ENCODE results near the gene KCNK17.
A peak's percentile ranks its signal among the peaks of the same experiment; 100 is the strongest.

KCNK17 gene

GRCh38 chr6:39335780-39336545 lies 21.7 kb upstream of the KCNK17 start:
- no peak for DNase-seq

DNA sequence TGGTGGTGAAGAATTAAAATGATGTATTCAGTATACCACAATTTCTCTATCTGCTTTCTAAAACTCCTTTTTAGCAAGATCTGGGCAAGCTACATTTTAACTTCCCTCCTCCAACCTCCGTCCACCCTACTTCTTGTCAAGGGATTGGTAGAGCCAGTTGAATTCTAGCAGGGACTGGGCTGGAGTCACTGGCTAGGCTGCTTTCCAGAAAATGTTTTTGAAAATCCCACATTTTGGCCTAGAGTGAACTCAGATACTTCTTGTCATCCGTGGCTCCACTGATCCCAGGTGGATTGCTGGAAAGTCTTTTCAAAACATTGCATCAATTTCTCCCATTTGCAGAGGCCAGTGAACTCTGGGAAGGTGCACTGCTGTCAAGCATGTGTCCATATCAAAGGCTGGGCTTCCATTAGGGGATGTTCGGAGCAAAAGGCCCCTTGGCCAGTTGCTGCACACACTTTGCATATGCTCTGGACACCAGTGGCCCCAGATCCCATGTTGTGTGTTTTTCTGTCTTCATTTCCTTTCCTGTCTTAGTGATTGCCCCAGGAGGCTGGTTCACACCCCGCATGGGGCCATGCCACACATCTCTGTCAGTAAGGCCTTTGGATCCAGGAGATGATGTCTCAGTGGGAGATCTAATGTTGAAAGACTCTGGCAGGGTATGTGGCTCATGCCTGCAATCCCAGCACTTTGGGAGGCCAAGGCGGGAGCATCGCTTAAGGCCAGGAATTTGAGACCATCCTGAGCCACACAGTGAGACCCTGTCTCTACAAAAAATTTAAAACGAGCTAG lies 19.6 kb upstream of the KCNK17 start:
- DNase-seq, result no peak

- no peak for DNase-seq
Measured at GRCh38 chr6:39330476-39330875, 16.3 kb upstream of the KCNK17 start.

DNA sequence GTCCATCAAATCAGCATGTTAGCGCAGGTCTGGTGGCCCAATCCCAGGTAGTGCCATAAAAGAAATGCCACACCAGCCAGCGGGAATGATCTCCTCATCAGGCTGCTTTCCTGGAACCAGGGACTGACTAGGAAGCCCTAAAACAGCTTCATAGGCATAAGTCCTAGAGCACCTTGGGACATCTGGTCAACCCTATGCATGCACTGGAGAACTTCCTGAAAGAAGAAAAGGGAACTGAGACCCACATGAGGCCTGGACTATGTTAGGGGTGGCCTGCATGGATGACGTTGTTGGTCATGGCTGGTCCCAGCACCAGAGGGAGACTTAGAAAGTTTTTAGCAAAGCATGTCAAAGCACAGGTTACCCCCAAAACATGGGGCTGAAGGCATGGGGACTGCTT lies 15.8 kb upstream of the KCNK17 start:
- no peak for DNase-seq

GRCh38 chr6:39328066-39328465 lies 13.8 kb upstream of the KCNK17 start:
- no peak for DNase-seq

DNA sequence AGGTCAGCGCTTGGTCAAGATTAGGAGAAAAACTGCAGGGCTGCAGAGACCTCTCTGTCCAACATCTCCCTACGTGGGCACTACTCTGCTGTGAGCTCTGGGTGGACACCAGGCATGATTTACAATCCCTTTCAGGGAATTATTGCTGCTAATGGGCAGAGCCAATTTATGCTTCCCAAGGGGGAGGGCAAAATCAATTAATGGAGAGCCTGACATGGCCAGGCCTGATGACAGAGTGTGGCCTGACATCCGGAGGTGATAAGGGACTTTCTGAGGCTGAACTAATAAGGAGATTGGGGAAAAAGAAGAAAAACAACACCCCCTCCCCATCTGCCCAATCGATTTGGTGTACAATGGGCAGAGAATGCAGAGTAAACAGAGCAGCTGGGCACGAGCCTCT lies 13.3 kb upstream of the KCNK17 start:
- DNase-seq, result no peak

- DNase-seq, result no peak
Measured at GRCh38 chr6:39322306-39322850, 8.2 kb upstream of the KCNK17 start, which contains the start of gene KCNK16. KCNK16 (minus strand) TSS chr6:39322702; CDS start chr6:39322540, 162 bp downstream.

DNA sequence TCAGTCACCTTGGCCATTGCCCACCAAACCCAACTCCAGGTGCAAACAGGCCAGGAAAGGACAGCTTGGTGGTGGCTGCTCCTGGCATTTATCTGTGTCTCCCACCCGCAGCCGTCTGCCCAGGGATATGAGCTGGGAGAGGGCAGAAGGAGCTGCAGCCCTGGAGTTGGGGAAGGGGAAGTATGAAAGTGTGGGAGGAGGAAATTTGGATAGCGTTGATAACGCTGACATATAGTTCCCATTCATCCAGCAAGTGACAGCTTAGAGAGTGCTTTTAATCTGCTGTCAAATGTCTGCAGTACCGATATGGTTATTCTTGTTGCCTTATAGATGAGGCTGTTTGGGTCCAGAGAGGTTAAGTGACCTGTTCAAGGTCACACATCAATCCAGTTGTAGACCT lies 7.5 kb upstream of the KCNK17 start:
- DNase-seq, result no peak

GRCh38 chr6:39320363-39320984 lies 6.3 kb upstream of the KCNK17 start:
- no peak for DNase-seq

GRCh38 chr6:39319621-39320362 lies 5.6 kb upstream of the KCNK17 start:
- DNase-seq, result no peak

GRCh38 chr6:39317256-39317655 lies 3.0 kb upstream of the KCNK17 start:
- no peak for DNase-seq

GRCh38 chr6:39313526-39314272 lies 520 bp downstream of the KCNK17 start:
- DNase-seq, result no peak

GRCh38 chr6:39312912-39313525 lies 1.2 kb downstream of the KCNK17 start:
- no peak for DNase-seq

DNA sequence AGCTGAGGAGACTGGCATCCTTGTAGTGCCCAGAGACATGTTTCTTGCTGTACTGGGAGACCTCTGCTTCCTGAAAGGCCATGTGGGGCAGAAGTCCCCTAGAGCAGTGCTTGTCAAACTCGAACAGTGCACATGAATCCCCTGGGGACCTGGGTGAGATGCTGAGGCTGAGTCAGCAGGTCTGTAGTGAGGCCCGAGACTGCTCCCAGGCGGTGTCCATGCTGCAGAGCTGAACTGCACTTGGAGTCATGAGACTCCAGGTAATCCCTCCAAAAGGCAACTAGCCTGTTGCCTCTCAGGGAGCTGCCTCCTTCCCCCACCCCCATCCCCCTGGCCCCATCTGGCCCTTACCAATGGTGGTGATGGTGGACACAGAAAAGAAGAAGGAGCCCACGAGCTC lies 3.7 kb downstream of the KCNK17 start:
- no peak for DNase-seq

GRCh38 chr6:39309942-39310531 lies 4.2 kb downstream of the KCNK17 start:
- DNase-seq, result peak; percentile 6

GRCh38 chr6:39307462-39307861 lies 6.8 kb downstream of the KCNK17 start:
- no peak for DNase-seq

DNA sequence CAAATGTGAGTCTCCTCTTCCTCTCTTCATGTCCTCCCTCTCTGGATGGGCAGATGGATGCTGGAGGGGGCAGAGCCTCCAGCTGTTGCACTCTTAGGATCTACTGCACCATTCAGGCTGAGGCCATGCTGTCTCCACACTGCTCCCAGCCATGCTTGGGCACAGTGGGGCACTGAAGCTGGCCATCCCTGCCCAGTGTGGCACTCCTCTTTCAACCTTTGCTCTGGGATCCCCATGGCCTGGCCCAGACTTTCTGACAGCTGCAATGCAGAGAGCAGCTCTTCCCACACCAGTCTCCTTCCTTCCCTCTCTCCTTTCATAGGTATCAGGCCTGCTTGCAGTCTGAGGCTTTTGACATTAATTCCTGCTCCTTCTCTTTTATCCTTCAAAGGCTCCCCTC lies 9.3 kb downstream of the KCNK17 start:
- no peak for DNase-seq

- no peak for DNase-seq
Measured at GRCh38 chr6:39303425-39304153, 10.6 kb downstream of the KCNK17 start.

DNA sequence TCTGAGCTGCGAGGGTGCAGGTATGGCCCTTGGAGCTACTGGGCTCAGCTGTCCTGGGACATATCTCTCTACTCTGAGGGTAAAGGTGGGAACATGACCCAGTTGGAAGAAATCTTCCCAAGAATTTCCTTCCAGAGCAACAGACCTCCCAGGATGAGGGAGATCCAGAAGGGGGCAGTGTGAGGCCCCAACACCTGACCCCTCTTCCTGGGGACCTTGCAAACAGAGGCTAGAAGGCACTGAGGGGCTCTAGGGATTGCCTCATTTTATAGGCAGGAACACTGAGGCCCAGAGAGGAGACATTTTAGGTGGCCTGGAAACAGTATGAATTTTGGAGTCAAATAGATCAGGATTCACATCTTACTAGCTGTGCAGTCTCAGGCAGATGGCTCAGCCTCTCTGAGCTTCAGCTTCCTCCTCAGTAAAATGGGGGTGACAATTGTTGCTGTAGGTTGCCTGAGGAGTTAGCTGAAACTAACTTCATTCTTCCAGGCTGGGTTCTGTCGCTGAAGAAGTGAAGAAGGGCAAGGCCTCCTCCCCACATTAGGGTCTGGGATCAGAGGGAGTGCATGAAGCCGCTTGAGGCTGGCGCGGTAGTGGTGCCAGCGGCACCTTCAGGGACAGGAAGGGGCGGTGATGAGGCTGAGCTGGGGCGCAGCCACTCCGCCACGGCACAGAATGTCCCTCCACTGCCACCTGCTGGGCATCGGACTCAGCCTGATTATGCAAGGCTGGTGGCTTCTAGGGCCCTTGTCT lies 11.4 kb downstream of the KCNK17 start:
- no peak for DNase-seq

GRCh38 chr6:39302011-39302410 lies 12.2 kb downstream of the KCNK17 start:
- no peak for DNase-seq
